GM21528 (cell line): ENCODE results near the gene EPHA2.

ENCODE experiments used
- ATAC-seq: cut with Tn5 transposase; IDR thresholded peaks from one replicate; pipeline ENCODE4 v1.9.1; 2021; ENCODE audit warnings: mild to moderate bottlenecking, moderate library complexity; ENCODE audit not compliant: unreplicated experiment, low FRiP score

The EPHA2 gene

GRCh38 chr1:16151995-16152384 lies 3.9 kb downstream of the EPHA2 start:
- ATAC-seq, result no peak

- ATAC-seq, result no peak
Observed at GRCh38 chr1:16151196-16151994, 4.5 kb downstream of the EPHA2 start.

GRCh38 chr1:16150508-16150907 lies 5.4 kb downstream of the EPHA2 start:
- ATAC-seq, result no peak

- no peak for ATAC-seq
Observed at GRCh38 chr1:16149702-16150488, 6.0 kb downstream of the EPHA2 start.

GRCh38 chr1:16149146-16149545 lies 6.7 kb downstream of the EPHA2 start:
- ATAC-seq, result no peak

GRCh38 chr1:16148329-16149092 lies 7.4 kb downstream of the EPHA2 start:
- ATAC-seq, result no peak

- ATAC-seq, result no peak
Observed at GRCh38 chr1:16147156-16147926, 8.5 kb downstream of the EPHA2 start.

GRCh38 chr1:16146279-16147155 lies 9.4 kb downstream of the EPHA2 start:
- no peak for ATAC-seq

- ATAC-seq, result no peak
Observed at GRCh38 chr1:16145662-16146278, 10.1 kb downstream of the EPHA2 start.

GRCh38 chr1:16145030-16145661 lies 10.7 kb downstream of the EPHA2 start:
- no peak for ATAC-seq

- no peak for ATAC-seq
Observed at GRCh38 chr1:16144325-16145029, 11.4 kb downstream of the EPHA2 start.

- ATAC-seq, result no peak
Observed at GRCh38 chr1:16143566-16144324, 12.1 kb downstream of the EPHA2 start.

- ATAC-seq, result no peak
Observed at GRCh38 chr1:16143005-16143565, 12.8 kb downstream of the EPHA2 start.

GRCh38 chr1:16142383-16142995 lies 13.4 kb downstream of the EPHA2 start:
- no peak for ATAC-seq

- ATAC-seq, result no peak
Observed at GRCh38 chr1:16141573-16142336, 14.1 kb downstream of the EPHA2 start.
